Epithelial cell of alveolus of lung (primary cell): Measurements from ENCODE around the gene RNF186. TPM values are rescaled to one million over a fixed set of nuclear protein-coding genes. Genes with fewer than 3 reads are reported as not detected.

ENCODE experiments used
- total RNA-seq: library from RNA; depleted of rRNA; stranded (reverse); fragments of >200 nt; gene quantifications from 2 replicates; pipeline ENCODE4 v1.2.1, GENCODE V29; 2015

The RNF186 gene
- not detected in 2 replicates for total RNA-seq

GRCh38 chr1:19814681-19815503 lies at the start of gene RNF186:
TSS of gene RNF186 (minus strand) at chr1:19815283. CDS start at chr1:19815101, 182 bp downstream.

GRCh38 chr1:19799230-19800075 lies 15.6 kb downstream of the RNF186 start, which contains the start of gene TMCO4:
TSS of gene TMCO4 (minus strand) at chr1:19799916. CDS start at chr1:19780758, 19,158 bp downstream.

Other genes with a start within 250 kb of the RNF186 start
- gene NBL1, start 171.0 kb downstream of the RNF186 start, total RNA-seq, result 133 and 153 TPM in 2 replicates
- not detected in 2 replicates for gene HTR6, start 150.4 kb downstream of the RNF186 start, total RNA-seq
- 5.0 and 7.8 TPM in 2 replicates for gene TMCO4, start 15.4 kb downstream of the RNF186 start, total RNA-seq
- gene OTUD3, start 67.1 kb upstream of the RNF186 start, total RNA-seq, result 0.78 and 2.2 TPM in 2 replicates
- not detected in 2 replicates for gene PLA2G2E, start 108.3 kb upstream of the RNF186 start, total RNA-seq
- gene PLA2G2A, start 164.3 kb upstream of the RNF186 start, total RNA-seq, result not detected in 2 replicates